ENCODE data around the gene ICAM2.

The ICAM2 gene

DNA sequence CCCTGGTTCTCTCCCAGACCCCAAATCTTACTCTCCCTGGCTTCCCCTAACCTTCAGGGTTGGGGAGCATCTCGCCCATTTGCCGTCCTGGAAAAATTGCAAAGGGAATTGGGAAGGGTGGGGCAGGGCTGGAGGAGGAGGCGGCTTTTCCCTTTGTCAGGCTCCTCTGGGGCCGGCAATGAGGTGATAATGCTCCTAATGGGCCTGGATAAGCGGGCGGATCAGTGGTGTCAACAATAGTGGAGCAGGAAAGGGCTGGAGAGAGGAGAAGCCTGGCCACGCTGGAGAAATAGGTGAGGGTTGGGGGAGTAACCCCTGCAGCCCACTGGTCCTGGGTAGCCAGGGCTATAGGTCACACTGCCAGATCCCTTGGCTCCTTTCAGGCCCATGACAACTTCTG is 60.0 kb downstream of the ICAM2 start:
- ChIA-PET CTCF (interaction anchor here (1.0 to 7.2 kb wide), 3 partner anchors 9 to 41 kb away, joined by 3 to 49 read pairs (median 7); partner anchors contain the start of gene GH1), POLR2A (no interaction called here)
- DNase-seq (ENCODE audit: extremely low spot score), result no peak
- TF ChIP-seq, protein P1, sequence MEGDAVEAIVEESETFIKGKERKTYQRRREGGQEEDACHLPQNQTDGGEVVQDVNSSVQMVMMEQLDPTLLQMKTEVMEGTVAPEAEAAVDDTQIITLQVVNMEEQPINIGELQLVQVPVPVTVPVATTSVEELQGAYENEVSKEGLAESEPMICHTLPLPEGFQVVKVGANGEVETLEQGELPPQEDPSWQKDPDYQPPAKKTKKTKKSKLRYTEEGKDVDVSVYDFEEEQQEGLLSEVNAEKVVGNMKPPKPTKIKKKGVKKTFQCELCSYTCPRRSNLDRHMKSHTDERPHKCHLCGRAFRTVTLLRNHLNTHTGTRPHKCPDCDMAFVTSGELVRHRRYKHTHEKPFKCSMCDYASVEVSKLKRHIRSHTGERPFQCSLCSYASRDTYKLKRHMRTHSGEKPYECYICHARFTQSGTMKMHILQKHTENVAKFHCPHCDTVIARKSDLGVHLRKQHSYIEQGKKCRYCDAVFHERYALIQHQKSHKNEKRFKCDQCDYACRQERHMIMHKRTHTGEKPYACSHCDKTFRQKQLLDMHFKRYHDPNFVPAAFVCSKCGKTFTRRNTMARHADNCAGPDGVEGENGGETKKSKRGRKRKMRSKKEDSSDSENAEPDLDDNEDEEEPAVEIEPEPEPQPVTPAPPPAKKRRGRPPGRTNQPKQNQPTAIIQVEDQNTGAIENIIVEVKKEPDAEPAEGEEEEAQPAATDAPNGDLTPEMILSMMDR (IDR thresholded peaks at IDR 0.05; ENCODE audit: control extremely low read depth, extremely low read depth, low read depth, missing control alignments), result no peak

DNA sequence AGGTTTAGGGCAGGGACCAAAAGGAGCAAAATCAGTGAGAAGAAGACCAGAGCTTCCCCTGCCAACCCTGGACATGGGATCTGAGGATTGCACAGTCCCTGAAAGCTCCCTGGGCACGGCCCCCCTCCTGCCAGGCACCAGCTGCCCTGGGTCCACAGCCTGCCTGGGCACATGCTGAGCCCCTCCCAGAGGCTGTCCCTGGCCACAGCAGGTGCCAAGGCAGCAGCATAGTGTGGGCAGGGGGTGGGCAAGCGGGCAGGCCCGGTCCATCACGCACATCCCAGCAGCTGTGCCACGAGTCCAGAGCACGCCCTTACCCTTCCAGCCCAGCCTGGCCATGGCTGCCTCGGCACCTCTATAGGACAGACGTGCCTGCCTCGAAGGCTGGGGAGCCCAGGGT is 60.4 kb downstream of the ICAM2 start:
- no peak for DNase-seq (ENCODE audit: extremely low spot score)
- CTCF ChIA-PET, result interaction anchor here (1.0 to 7.2 kb wide), 3 partner anchors 8 to 41 kb away, joined by 3 to 49 read pairs (median 7); partner anchors contain the start of gene GH1
- POLR2A ChIA-PET, result no interaction called here
- TF ChIP-seq, protein P1 (IDR thresholded peaks at IDR 0.05; ENCODE audit: control extremely low read depth, extremely low read depth, low read depth, missing control alignments), result no peak

DNA sequence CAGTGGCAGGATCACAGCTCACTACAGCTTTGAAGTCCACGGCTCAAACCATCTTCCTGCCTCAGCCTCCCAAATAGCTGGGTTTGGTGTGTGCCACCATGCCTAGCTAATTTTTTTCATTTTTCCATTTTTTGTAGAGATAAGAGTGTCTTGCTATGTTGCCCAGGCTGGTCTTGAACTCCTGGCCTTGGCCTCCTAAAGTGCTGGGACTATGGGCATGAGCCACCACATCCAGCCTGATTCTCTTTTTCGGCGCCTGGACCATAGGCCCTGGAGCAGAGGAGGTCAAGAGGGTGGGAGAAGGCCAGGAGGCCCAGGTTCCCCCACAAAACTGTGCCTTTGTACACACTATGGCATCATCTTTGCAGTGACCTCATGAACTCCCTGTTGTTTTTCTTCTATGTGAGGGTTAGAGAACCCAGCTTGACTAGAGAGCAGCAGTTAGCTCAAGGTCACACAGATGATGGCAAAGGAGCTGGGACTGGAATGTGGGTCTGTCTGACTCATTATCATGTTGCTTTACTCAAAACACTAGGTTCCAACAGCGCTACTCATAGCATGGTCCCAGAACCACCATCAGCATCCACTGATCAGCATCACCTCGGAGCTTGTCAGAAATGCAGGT is 64.0 kb downstream of the ICAM2 start:
- no peak for DNase-seq (ENCODE audit: extremely low spot score)
- CTCF ChIA-PET, result interaction anchor here (0.7 to 7.2 kb wide), 9 partner anchors 10 to 177 kb away, joined by 3 to 49 read pairs (median 4); partner anchors contain the start of genes CSHL1 and GH1
- TF ChIP-seq, protein P1 (IDR thresholded peaks at IDR 0.05; ENCODE audit: control extremely low read depth, extremely low read depth, low read depth, missing control alignments), result no peak
- POLR2A ChIA-PET, result no interaction called here

GRCh38 chr17:63955791-63956190 is 64.6 kb downstream of the ICAM2 start:
- CTCF ChIA-PET, result interaction anchor here (0.7 to 7.2 kb wide), 7 partner anchors 9 to 73 kb away, joined by 3 to 49 read pairs (median 5); partner anchors contain the start of genes CSHL1 and GH1
- POLR2A ChIA-PET, result no interaction called here
- no peak for DNase-seq (ENCODE audit: extremely low spot score)
- TF ChIP-seq, protein P1 (IDR thresholded peaks at IDR 0.05; ENCODE audit: control extremely low read depth, extremely low read depth, low read depth, missing control alignments), result no peak

DNA sequence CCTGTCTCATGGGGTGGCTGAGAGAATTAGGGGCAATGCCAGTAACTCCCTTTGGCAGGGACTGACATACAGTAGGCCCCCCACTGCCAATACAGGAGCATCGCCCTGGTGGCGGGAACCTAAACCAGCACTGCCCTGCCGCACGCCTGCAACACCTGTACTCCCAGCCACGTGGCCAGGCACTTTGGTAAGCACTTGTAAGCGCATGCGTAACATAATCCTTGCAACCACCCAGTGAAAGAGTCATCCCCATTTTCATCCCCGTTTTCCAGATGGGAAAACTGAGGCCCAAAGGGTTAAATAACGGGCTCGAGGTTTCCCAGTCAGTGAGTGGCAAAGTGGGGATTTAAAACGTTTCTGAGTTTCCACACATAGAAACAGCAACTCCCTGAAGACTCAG is 65.2 kb downstream of the ICAM2 start:
- DNase-seq (ENCODE audit: extremely low spot score), result no peak
- POLR2A ChIA-PET, result no interaction called here
- CTCF ChIA-PET, result interaction anchor here (0.9 to 7.2 kb wide), 7 partner anchors 9 to 178 kb away, joined by 3 to 74 read pairs (median 5); partner anchors contain the start of genes CSHL1 and GH1
- TF ChIP-seq, protein P1 (IDR thresholded peaks at IDR 0.05; ENCODE audit: control extremely low read depth, extremely low read depth, low read depth, missing control alignments), result no peak

DNA sequence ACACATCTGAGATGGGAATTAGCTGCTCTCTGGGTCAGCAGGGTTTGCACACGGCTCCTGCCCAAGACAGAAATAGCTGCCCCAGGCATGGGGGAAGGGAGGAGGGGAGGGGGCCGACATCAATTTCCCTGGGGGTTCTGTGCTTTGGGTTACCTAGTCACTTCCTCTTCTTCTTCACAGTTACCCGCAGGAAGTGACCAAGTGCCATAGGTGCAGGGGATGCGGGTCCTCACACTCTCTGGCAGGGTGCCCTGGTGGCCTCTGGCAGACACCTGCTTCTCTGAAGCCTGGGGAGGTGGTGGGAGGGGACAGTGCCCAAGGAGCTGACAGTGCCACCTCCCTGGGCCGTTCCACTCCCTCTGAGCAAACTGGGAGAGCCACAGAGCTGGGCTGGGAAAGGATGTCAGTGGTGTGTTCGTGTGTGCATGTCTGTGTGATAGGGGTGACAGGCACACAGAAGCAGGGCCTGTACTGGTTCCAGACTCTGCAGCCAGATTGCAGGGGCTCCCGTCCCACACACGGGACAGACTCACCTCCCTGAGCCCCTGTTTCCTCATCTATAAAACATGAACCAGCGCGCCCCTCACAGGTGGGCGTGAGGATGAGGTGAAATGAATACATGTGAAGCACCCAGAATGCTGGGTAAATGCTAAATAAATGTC is 65.9 kb downstream of the ICAM2 start:
- DNase-seq (ENCODE audit: extremely low spot score), result peak; percentile 49
- TF ChIP-seq, protein P1 (IDR thresholded peaks at IDR 0.05; ENCODE audit: control extremely low read depth, extremely low read depth, low read depth, missing control alignments), result no peak
- POLR2A ChIA-PET, result no interaction called here
- CTCF ChIA-PET, result interaction anchor here (0.9 to 7.2 kb wide), 8 partner anchors 8 to 179 kb away, joined by 3 to 74 read pairs (median 6); partner anchors contain the start of genes CSHL1 and GH1

Measured in GM10248 (cell line).